HG02623 (cell line): ENCODE results near the gene AGTPBP1.
"Not testable (repeated sequence)": the region's sequence is repeated elsewhere in the genome, so short reads cannot be mapped to it uniquely, and the experiment has no call there.

ENCODE experiments used
- ATAC-seq: cut with Tn5 transposase; IDR thresholded peaks from one replicate; pipeline ENCODE4 v1.9.1; 2021; ENCODE audit warnings: moderate library complexity; ENCODE audit not compliant: unreplicated experiment

The AGTPBP1 gene

GRCh38 chr9:85741875-85742596, at the start of gene AGTPBP1:
Gene AGTPBP1, minus strand, starts transcription at chr9:85741954. Its CDS starts 29,421 bp downstream, at chr9:85712533.
- peak; percentile 76 for ATAC-seq

- ATAC-seq, result not testable (repeated sequence)
Observed at GRCh38 chr9:85786116-85786515, 44.4 kb upstream of the AGTPBP1 start.

GRCh38 chr9:85773844-85774243, 32.1 kb upstream of the AGTPBP1 start:
- ATAC-seq, result not testable (repeated sequence)

- not testable (repeated sequence) for ATAC-seq
Observed at GRCh38 chr9:85761802-85762201, 20.0 kb upstream of the AGTPBP1 start.

GRCh38 chr9:85757716-85758115, 16.0 kb upstream of the AGTPBP1 start:
- not testable (repeated sequence) for ATAC-seq

- ATAC-seq, result not testable (repeated sequence)
Observed at GRCh38 chr9:85756216-85756615, 14.5 kb upstream of the AGTPBP1 start.

- no peak for ATAC-seq
Observed at GRCh38 chr9:85746309-85746708, 4.6 kb upstream of the AGTPBP1 start.

GRCh38 chr9:85745203-85745602, 3.4 kb upstream of the AGTPBP1 start:
- ATAC-seq, result no peak

GRCh38 chr9:85744480-85744879, 2.7 kb upstream of the AGTPBP1 start:
- ATAC-seq, result no peak

GRCh38 chr9:85743275-85744128, 1.7 kb upstream of the AGTPBP1 start:
- no peak for ATAC-seq

- ATAC-seq, result no peak
Observed at GRCh38 chr9:85742597-85742936, 813 bp upstream of the AGTPBP1 start.

- ATAC-seq, result peak; percentile 40
Observed at GRCh38 chr9:85741095-85741874, 469 bp downstream of the AGTPBP1 start.

- no peak for ATAC-seq
Observed at GRCh38 chr9:85740787-85741094, 1.0 kb downstream of the AGTPBP1 start.

GRCh38 chr9:85738509-85738908, 3.2 kb downstream of the AGTPBP1 start:
- no peak for ATAC-seq

GRCh38 chr9:85737671-85738070, 4.1 kb downstream of the AGTPBP1 start:
- ATAC-seq, result no peak

GRCh38 chr9:85730916-85731630, 10.7 kb downstream of the AGTPBP1 start:
- no peak for ATAC-seq

GRCh38 chr9:85729882-85730281, 11.9 kb downstream of the AGTPBP1 start:
- no peak for ATAC-seq

GRCh38 chr9:85727500-85727899, 14.3 kb downstream of the AGTPBP1 start:
- ATAC-seq, result no peak

- ATAC-seq, result no peak
Observed at GRCh38 chr9:85726737-85727136, 15.0 kb downstream of the AGTPBP1 start.

- ATAC-seq, result no peak
Observed at GRCh38 chr9:85723215-85723614, 18.5 kb downstream of the AGTPBP1 start.

GRCh38 chr9:85719411-85719810, 22.3 kb downstream of the AGTPBP1 start:
- ATAC-seq, result not testable (repeated sequence)
